ENCODE results near the gene C19orf38. TPM values are rescaled to one million over a fixed set of nuclear protein-coding genes. Genes with fewer than 3 reads are reported as not detected.

The C19orf38 gene
- total and polyA plus RNA-seq, 9 of the 15 experiments (the other 6 are each of a cell fraction or from before 2014, with no cell fraction given): 0.14 to 0.18 TPM; not detected in 7

DNA sequence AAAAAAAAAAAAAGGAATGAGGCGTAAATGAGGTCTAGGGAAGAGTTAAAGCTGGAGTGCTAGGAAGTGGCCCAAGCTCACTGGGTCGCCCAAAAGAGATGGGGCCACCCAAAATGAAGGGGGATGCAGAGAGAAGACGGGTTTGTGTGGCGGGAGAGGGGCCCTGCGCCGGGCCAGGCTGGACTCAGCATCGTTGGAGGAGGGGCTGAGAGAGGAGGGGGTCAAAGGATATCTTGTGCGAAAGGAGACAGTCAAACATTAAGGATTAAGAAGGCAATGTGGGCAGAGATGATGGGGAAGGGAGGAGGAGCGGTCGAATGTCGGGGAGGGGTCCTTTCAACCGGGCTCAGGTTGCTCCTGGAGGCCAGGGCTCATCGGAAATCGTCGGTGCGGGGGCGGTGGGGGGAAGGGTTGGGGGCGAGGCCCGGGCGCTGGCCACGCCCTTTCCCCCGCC lies 22.3 kb downstream of the C19orf38 start (continued):
- TF ChIP-seq, protein P1, sequence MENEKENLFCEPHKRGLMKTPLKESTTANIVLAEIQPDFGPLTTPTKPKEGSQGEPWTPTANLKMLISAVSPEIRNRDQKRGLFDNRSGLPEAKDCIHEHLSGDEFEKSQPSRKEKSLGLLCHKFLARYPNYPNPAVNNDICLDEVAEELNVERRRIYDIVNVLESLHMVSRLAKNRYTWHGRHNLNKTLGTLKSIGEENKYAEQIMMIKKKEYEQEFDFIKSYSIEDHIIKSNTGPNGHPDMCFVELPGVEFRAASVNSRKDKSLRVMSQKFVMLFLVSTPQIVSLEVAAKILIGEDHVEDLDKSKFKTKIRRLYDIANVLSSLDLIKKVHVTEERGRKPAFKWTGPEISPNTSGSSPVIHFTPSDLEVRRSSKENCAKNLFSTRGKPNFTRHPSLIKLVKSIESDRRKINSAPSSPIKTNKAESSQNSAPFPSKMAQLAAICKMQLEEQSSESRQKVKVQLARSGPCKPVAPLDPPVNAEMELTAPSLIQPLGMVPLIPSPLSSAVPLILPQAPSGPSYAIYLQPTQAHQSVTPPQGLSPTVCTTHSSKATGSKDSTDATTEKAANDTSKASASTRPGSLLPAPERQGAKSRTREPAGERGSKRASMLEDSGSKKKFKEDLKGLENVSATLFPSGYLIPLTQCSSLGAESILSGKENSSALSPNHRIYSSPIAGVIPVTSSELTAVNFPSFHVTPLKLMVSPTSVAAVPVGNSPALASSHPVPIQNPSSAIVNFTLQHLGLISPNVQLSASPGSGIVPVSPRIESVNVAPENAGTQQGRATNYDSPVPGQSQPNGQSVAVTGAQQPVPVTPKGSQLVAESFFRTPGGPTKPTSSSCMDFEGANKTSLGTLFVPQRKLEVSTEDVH (IDR thresholded peaks at IDR 0.05; ENCODE audit: low read depth, partially characterized antibody): peak; percentile 31
- peak; percentile 74 for TF ChIP-seq CBFA2T2 (conservative IDR thresholded peaks at IDR 0.05)
- TF ChIP-seq KLF16 (IDR thresholded peaks at IDR 0.05): 0 out of 2 replicates have a peak, but pooled peaks have one; percentile 20
- TF ChIP-seq, protein P2, sequence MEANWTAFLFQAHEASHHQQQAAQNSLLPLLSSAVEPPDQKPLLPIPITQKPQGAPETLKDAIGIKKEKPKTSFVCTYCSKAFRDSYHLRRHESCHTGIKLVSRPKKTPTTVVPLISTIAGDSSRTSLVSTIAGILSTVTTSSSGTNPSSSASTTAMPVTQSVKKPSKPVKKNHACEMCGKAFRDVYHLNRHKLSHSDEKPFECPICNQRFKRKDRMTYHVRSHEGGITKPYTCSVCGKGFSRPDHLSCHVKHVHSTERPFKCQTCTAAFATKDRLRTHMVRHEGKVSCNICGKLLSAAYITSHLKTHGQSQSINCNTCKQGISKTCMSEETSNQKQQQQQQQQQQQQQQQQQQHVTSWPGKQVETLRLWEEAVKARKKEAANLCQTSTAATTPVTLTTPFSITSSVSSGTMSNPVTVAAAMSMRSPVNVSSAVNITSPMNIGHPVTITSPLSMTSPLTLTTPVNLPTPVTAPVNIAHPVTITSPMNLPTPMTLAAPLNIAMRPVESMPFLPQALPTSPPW (CRISPR knock-in tag; IDR thresholded peaks at IDR 0.05): no peak; the same call in 1 of the 2 replicates
- TF ChIP-seq, protein P3, sequence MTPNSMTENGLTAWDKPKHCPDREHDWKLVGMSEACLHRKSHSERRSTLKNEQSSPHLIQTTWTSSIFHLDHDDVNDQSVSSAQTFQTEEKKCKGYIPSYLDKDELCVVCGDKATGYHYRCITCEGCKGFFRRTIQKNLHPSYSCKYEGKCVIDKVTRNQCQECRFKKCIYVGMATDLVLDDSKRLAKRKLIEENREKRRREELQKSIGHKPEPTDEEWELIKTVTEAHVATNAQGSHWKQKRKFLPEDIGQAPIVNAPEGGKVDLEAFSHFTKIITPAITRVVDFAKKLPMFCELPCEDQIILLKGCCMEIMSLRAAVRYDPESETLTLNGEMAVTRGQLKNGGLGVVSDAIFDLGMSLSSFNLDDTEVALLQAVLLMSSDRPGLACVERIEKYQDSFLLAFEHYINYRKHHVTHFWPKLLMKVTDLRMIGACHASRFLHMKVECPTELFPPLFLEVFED (CRISPR knock-in tag; conservative IDR thresholded peaks at IDR 0.05): 0 out of 2 replicates have a peak, but pooled peaks have one; percentile 67
- TF ChIP-seq JUND (IDR thresholded peaks at IDR 0.05; ENCODE audit: borderline replicate concordance, low read depth, low read length): 0 out of 2 replicates have a peak, but pooled peaks have one; percentile 2
- TF ChIP-seq JUND (tag; IDR thresholded peaks at IDR 0.05; ENCODE audit: borderline replicate concordance, low read depth, low read length): no peak
- peak; percentile 70 for TF ChIP-seq POLR2B (IDR thresholded peaks at IDR 0.05; ENCODE audit: low read depth, partially characterized antibody)
- TF ChIP-seq MTA2 (IDR thresholded peaks at IDR 0.05; ENCODE audit: low read depth): peak; percentile 60
- 0 out of 2 replicates have a peak, but pooled peaks have one; percentile 42 for TF ChIP-seq TRIM25 (IDR thresholded peaks at IDR 0.05; ENCODE audit: borderline replicate concordance)
- TF ChIP-seq POLR2A (conservative IDR thresholded peaks at IDR 0.05): peak; percentile 63; the same call in 1 of the 2 replicates
- peak; percentile 23; the same call in 1 of the 2 replicates for TF ChIP-seq SMAD4 (CRISPR knock-in tag; conservative IDR thresholded peaks at IDR 0.05)
- TF ChIP-seq NFIC (IDR thresholded peaks at IDR 0.05): peak; percentile 54
- TF ChIP-seq FOS (IDR thresholded peaks at IDR 0.05; ENCODE audit: extremely low read depth, insufficient read length): no peak
- TF ChIP-seq RNF2 (IDR thresholded peaks at IDR 0.05): peak; percentile 24; the same call in 1 of the 2 replicates
- peak; percentile 52; the same call in 1 of the 2 replicates for TF ChIP-seq GATAD2A (IDR thresholded peaks at IDR 0.05)
- TF ChIP-seq ZKSCAN1 (IDR thresholded peaks at IDR 0.05; ENCODE audit: low read depth, low read length): no peak
- peak; percentile 69 for TF ChIP-seq GATA2 (CRISPR knock-in tag; IDR thresholded peaks at IDR 0.05)
- no peak for TF ChIP-seq ASH1L (IDR thresholded peaks at IDR 0.05; ENCODE audit: borderline replicate concordance, low read depth, partially characterized antibody)
- no peak for TF ChIP-seq ZNF77 (CRISPR knock-in tag; IDR thresholded peaks at IDR 0.05)
- no peak for TF ChIP-seq ZNF311 (CRISPR knock-in tag; IDR thresholded peaks at IDR 0.05)
- TF ChIP-seq NR2C2 (CRISPR knock-in tag; IDR thresholded peaks at IDR 0.05): no peak
- peak; percentile 64; the same call in 1 of the 2 replicates for TF ChIP-seq NR2C2 (tag; IDR thresholded peaks at IDR 0.05)
- no peak for TF ChIP-seq SIN3A (IDR thresholded peaks at IDR 0.05; ENCODE audit: borderline replicate concordance in 2 of 2, control insufficient read depth in 1 of 2, low read depth in 2 of 2, low read length in 2 of 2)

Measured in K562 (cell line).